ENCODE measurements around the gene TGFBR3.

- no peak for TF ChIP-seq CTCF (IDR thresholded peaks at IDR 0.05; ENCODE audit: insufficient read depth, low read depth, low read length)
- TF ChIP-seq EZH2 (IDR thresholded peaks at IDR 0.05; ENCODE audit: insufficient read depth, low read length), result no peak
Observed at GRCh38 chr1:91742848-91743292, 143.1 kb downstream of the TGFBR3 start.

All from astrocyte (in vitro differentiated cells and primary cell).